Vagina (tissue), 2 donors: ENCODE data around the gene SLCO2A1.

Experiments
- CTCF ChIP-seq, 3 experiments: fragments of 450-650 bp in 2 of 3; fragments of 200-600 bp in 1 of 3; sonication (generic) in 1 of 3; IDR thresholded peaks; one replicate each; pipeline ENCODE4 v1.5.1; 2017 to 2019; ENCODE audit warnings: antibody characterized with exemption in 3 of 3, mild to moderate bottlenecking in 2 of 3, moderate library complexity in 2 of 3
- POLR2A ChIP-seq, 2 donors: fragments of 450-650 bp; IDR thresholded peaks; one replicate each; pipeline ENCODE4 v1.6.1; 2017; ENCODE audit warnings: antibody characterized with exemption in 2 of 2, mild to moderate bottlenecking in 2 of 2, moderate library complexity in 2 of 2

DNA sequence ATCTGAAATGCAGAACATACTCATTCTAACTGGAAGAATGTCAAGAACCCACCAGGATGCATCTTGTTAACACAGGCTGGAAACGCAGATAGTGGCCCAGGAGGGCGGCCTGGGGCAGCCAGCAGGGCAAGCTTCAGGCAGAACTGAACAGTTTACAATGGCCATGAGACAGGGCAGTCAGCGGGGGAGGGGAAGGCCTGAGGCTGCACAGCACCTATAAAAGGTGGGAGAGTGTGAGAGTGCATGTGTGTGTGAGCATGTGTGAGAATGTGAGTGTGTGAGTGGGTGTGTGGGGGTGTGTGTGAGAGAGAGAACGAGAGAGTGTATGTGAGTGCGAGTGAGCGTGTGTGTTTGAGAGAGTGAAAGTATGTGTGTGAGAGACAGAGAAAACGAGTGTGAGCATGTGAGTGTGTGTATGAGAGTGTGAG is 26.8 kb upstream of the SLCO2A1 start:
- TF ChIP-seq POLR2A (IDR thresholded peaks at IDR 0.05): no peak
- no peak for TF ChIP-seq CTCF (IDR thresholded peaks at IDR 0.05)
